GM18508 (cell line): Measurements from ENCODE around the gene PROX2.

Experiments
- ATAC-seq: cut with Tn5 transposase; IDR thresholded peaks from one replicate; pipeline ENCODE4 v1.9.1; 2021; ENCODE audit warnings: moderate number of reproducible peaks; ENCODE audit not compliant: insufficient read depth, unreplicated experiment

The PROX2 gene

DNA sequence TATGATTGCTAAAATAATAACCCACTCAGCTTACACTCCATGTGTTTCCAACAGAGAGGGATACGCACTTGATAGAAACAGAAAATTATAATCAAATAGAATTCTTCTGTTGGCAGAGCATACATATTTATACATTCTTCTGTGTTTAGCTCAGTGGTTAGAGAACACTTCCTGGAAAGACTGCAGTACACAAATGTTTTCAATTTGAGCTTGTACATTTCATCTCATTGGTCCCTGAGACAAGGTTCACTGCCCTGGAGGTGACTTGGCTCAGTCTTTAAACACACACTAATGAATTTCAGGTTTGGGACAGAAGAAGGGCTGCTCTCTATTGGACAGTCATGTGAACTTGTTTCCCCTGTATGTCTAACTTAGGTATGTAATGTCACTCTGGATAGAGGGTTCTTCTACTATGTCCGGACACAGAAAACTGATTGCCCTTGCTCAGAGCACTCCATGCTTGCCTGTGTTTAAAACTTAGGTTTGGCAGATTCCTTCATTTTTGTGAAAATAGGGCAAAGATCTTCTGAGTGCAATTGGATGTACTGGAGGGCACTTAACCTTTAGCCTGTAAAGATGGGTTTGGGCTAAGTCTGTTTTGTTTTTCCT lies 22.9 kb downstream of the PROX2 start:
- no peak for ATAC-seq

DNA sequence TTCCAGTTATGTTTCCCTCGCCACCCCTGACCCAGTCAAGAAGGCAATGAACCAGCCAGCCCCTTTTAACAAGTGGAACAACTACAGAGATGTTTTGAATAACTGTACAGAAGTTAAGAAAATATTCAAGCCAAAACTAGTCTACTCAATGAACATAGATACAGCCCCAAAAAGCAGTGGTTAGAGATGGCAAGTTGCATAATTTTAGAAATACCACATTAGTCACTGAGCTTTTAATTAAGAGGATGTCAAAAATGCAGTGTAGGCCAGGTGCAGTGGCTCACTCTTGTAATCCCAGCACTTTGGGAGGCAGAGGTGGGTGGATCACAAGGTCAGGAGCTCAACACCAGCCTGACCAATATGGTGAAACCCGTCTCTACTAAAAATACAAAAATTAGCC lies 27.2 kb downstream of the PROX2 start:
- ATAC-seq, result no peak

DNA sequence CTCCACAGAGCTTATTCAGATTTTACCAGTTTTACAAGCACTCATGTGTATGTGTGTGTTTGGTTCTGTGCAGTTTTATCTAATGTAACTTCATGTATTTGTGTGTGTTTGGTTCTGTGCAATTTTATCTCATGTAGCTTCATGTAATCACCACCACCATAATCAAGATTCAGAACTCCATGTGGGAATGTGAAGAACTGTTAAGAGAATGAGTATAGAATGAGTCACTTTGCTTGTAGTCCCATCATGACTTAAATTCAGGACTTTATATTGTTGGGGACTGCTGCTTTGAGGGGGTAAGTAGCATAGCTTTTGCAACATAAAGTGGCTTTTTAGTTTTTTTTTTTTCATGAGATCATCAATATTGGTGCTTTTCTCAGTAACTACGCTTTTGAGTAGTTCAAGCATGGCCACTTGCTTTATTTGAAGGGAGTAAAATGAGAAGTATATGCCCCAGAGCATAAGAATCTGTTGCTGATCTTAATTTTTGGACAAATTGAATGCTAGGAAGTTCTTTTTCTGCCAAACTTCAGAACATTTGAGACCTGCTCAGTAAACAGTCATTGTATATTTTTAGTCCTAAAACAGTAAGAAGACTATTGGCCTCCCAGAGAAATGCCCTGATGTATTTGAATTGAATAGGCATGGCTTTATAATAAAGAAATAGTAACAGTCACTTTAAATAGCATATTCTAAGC lies 28.8 kb downstream of the PROX2 start:
- no peak for ATAC-seq

DNA sequence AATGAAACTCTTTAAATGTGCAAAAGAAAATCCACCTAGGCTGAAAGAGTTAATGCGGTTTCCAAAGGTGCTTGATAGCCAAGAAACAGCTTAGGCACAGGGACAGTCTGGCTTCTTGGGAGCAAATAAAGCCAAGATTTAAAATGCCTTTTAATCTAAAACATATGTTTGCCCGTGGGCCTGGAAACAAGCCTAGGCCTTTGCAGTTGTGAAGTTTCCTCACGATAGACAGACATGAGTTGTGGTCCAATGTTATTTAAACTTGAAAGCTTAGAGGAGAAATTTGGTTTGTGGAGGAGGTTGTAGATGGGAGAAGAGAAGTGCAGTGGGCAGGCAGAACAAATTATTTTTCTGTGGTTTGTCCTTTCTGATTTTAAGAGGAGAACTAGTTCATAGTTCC lies 29.8 kb downstream of the PROX2 start:
- ATAC-seq, result no peak

DNA sequence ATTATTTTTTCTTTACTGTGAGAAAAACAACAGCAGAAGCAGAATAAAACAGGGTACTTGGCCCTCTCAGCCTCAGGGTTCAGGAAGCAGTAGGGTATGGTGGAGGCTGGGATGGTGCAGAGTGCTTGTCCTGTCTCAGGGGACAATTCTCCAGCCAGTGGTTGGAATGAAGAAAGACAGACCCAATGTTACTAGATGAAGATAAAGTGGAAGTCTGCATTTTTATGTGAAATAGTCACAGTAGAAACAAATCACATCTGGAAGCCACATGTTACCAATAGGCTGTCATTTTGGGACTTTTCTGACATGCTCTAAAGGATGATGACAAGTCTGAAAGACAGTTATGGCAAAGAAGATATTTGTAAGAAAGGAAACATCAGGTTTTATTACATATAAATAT lies 32.3 kb downstream of the PROX2 start:
- ATAC-seq, result no peak

DNA sequence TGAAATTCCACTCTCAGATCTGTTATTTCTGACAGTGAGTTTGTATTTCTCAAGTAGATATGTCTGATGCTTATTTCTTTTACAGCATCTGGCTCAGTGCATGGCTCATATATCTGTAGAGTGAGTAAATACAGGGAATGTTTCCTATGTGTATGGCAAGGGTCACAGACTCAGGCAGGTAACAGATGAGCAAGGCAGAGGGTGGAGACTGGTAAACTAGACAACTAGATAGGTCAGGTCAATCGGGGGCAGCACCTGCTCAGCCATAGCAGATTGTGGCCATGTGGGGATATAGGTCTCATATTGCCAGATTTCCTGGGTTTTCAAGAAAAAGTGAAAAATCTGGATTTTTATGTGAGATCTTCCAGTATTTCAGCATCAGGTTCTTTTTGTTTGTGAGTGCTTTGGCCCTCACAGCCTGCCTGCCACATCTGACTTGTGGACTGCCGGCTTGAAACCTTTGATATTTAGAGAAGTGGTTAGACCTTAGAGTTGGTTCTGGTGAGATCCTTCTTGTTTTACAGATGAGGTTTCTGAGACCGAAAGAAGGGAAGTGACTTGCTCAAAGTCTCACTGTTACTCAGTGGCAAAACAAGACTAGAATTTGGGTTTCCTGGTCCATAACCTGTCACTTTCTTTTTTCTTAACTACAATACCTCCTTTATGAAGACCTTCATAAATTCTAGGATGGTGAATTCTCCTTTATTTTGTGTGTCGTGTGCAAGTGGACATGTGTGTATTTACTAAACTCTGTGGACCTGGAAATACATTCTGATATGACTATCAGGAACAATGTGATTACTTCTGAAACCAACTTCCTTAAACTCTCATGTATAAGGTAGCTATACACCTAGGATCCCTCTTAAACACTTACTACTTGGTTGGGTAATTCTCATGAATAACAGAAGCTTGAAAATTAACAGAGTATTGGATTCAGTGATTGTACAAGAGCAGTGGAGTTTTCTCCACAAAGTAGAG lies 34.4 kb downstream of the PROX2 start:
- peak; percentile 55 for ATAC-seq

DNA sequence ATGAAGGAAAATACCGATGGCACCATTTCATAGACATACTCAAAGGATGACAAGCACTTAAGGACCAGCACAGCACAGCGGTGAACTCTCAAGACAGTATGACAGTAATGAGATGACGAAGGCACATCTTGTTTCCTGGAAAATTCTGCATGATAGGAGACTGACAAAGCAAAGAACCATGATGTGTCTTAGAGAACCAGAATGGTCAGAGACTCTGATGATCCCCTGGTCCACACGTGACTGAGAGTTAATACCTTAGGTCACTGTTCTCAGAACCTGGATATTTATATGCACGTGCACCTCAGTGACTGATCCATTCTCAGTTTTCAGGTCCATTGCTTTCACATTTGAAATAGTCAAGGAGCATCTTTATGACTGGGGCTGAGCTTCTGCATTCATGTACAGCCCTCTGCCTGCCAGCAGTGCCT lies 35.3 kb downstream of the PROX2 start:
- ATAC-seq, result no peak

DNA sequence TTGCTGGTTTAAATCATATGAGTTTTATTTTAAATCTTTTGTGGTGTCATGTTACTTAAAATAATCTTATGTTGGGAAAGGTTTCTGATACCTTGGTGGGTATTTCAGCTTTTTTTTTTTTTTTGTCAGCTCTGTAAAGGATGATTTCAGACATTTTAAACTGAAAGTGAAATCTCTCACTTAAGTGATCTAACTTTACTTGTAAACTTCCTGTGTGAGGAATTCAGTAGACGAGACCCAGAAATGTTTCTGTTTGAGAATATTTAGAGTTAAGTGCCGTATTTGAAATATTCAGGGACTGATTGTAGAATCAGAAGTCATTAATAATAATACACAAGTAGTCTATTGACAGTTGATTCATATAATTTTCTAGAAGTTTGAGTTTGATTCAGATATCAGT lies 37.8 kb downstream of the PROX2 start:
- ATAC-seq, result no peak

DNA sequence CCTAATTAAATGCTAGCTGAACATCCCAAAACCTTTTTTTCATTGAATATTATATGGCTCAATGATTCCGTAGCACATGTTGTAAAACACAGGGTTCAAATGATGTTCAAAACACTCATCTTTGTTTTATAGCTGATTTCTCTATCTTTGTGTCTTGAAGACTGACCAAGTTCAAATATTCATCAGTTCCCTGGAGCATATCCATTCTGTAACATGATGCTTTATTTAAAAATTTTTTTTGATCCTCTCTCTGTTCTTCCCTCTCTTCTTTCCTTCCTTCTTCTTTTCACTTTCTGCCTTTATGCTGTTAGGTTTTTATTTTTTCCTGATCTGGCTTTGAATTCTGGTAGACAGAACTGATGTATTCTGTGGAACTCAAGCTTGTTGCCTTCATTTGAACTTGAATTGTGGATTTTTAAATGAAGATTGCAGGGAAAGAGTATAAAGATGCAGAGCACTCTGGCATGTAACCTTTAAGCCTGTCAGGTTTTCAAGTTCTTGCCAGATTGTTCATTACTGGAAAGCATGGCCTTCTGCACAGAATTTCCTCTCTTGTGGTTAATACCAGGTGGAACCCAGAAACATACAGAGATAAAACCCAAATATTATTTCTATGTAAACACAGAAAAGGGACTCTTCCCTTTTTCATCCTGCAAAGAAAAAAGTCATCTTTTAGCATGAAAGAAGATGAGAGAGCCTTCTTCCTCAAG lies 39.5 kb downstream of the PROX2 start:
- no peak for ATAC-seq

DNA sequence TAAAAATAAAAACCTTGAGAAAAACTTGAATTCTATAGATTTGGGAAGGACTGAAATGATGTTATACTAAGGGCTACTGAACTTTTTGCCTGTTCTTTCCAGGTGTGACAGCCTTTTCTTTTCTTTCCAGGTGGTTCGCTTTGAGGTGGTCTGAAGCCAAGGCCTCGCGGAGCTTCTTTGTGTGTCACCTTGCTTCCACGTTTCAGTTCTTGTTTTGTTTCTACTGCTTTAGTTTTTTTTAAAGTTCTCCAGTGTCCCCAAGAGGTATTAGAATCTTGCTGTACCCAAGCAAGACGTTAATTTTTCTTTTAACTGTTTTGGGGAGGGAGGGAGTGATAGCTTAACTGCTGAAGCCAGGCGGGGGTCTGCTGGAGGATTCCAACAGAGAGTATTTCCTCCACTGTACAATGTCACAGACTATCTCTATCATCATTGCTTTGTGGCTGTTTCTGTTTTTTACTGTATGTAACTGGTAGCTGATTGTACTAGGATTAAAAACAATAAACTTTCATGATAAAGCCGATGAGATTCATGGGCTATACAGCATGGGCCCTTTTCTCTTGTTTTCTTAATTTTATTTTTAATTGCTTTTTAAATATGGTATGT lies 40.2 kb downstream of the PROX2 start:
- ATAC-seq, result no peak

DNA sequence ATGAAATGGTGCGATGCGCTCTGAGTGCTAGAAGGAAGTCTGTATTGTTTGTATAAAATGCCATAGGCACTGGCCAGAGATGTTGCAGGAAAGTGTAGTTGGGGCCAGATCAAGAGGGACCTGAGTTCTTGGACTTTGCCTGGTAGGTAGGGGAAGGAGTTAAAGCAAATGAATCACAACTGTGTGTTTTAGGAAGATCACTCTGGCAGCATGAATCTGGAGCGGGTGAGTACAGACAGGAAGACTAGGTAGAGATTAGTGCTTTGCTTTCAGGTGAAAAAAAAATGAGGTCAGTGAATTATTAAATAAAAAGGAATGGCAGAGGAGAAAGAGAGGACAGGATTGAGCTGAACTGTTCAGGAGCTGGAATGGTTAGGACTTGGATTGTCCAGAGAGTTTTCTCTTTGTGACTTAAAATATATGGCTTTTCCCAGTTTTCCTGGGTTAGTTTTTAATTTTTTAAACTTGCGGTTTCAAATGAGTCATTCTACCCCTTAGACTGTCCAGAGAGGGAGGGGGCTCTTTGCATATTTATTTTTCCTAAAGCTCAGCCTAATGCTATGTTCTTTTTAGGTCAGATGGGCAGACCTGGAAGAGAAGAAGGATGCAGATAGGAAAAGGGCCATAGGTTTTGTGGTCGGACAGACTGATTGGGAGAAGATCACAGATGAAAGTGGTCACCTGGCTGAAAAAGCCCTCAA lies 41.1 kb downstream of the PROX2 start:
- no peak for ATAC-seq

DNA sequence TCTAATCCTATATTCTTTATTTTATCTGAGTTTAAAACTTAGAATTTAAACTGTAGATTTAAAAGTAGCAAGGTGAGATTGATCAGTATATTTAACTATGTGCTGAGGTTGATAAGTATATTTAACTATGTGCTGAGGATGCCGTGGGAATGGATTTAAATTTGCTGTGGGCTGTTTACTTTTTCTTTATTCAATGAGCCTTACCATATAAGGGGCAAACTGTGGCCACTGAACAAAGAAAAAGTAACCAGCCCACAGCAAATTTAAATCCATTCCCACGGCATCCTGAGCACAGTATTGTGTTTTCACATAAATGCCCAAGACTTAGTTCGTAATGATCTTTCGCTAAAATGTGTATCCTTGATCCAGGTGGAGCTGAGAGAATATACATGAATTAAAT lies 43.1 kb downstream of the PROX2 start:
- no peak for ATAC-seq

DNA sequence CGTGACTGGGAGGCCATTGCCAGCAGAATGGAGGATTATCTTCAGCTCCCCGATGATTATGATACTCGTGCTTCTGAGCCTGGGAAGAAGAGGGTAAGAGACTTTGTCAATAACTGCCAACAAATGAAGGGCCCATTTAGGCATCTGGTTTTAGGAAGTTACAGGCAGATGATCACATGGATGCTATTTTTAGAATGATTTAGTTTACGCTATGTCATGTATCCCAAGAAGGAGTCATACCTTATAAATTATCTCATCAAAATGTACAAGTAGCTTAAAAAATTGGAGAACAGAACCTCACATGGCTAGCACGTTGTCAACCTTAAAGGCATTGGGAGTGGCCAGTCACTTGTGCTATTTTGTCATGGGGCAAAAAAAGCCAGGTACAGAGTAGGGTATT lies 46.7 kb downstream of the PROX2 start:
- ATAC-seq, result no peak

DNA sequence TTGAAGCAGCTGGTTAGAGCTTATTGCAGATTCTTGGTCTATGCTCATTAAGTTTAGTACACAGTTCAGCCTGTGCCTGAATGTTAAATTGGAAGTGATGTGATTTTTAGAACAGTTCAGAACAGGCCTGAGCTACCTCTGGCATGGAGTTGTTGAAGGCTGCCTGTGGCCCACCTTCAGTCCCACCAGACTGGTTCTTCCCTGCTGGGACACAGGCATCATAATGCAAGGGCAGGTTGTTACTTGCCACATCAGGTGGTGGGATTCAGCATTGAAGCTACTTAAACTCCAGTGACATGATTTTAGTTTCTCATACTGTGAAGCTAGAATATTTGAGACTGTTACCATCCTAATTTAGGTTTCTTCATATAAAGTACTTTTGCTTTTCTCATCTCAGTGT lies 49.4 kb downstream of the PROX2 start:
- no peak for ATAC-seq
